GM18517 (cell line): ENCODE measurements around the gene DYNC1LI2.
"Not testable (repeated sequence)": the region's sequence is repeated elsewhere in the genome, so short reads cannot be mapped to it uniquely, and the experiment has no call there.

ENCODE experiments used
- ATAC-seq: cut with Tn5 transposase; IDR thresholded peaks from one replicate; pipeline ENCODE4 v1.9.1; 2021; ENCODE audit warnings: mild to moderate bottlenecking, moderate library complexity; ENCODE audit not compliant: unreplicated experiment

The DYNC1LI2 gene

GRCh38 chr16:66751303-66751991 is at the start of gene DYNC1LI2:
Gene DYNC1LI2 (minus strand): TSS chr16:66751609. CDS start chr16:66751591, 18 bp downstream.
- ATAC-seq = peak; percentile 81

DNA sequence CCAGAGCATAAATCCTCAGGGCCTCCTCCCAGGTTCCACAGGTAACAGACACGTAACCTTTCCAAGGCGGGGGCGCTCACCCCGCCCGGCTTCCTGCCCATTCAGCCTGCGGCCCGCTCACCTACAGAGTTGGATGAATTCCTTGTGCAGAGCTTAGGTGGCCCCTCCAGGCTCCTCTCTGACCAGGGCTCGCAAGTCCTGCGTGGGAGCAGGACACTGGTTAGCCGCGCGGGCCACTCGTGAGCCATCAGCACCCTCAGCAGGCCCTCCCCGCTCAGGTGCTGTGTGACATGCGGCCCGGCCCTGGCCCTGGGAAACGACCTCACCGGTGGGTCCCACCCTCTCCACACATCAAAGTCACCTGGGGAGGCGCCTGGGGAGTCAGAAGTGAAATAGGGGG is 49.4 kb upstream of the DYNC1LI2 start:
- no peak for ATAC-seq

GRCh38 chr16:66798161-66798560 is 46.8 kb upstream of the DYNC1LI2 start:
- ATAC-seq = no peak

DNA sequence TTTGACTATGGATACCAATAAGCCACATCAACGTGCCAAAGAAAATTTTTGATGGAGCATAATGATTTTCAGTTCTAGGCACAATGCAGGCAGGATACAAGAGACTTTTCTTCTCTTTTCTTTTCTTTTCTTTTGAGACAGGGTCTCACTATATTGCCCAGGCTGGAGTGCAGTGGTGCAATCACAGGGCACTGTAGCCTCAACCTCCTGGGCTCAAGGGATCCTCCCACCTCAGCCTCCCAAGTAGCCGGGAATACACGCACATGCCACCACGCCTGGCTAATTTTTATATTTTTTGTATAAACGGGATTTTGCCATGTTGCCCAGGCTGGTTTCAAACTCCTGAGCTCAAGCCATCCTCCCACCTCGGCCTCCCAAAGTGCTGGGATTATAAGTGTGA is 42.6 kb upstream of the DYNC1LI2 start:
- not testable (repeated sequence) for ATAC-seq

DNA sequence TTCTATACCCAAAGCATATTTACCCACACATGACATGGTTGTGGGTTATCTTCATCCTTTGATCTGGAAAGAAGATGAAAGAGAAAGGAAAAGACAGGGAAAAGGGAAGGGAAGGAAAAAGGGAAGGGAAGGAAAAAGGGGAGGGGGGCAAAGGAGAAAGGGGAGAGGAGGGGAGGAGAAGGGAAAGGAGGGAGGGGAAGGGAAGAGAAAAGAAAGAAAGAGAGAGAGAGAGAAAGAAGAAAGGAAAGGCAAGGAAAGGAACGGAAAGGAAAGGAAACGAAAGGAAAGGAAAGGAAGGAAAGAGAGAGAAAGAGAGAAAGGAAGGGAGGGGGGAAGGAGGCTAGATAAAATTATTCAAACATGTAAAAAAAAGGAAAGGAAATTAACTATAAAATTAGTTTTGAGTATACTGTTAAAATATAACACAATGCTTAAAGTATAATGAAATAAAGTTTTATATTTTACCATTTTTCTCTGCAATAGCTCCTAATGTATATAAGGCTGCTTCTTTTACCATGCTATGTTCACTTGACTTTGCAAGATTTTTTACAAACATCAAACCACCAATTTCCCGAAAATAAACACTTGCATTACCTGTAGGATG is 38.8 kb upstream of the DYNC1LI2 start:
- no peak for ATAC-seq

- ATAC-seq = no peak
Measured at GRCh38 chr16:66787427-66787826, 36.0 kb upstream of the DYNC1LI2 start.

- ATAC-seq = no peak
Measured at GRCh38 chr16:66786551-66786950, 35.1 kb upstream of the DYNC1LI2 start.

GRCh38 chr16:66776457-66776856 is 25.0 kb upstream of the DYNC1LI2 start:
- ATAC-seq = no peak

GRCh38 chr16:66774981-66775380 is 23.6 kb upstream of the DYNC1LI2 start:
- ATAC-seq = no peak

DNA sequence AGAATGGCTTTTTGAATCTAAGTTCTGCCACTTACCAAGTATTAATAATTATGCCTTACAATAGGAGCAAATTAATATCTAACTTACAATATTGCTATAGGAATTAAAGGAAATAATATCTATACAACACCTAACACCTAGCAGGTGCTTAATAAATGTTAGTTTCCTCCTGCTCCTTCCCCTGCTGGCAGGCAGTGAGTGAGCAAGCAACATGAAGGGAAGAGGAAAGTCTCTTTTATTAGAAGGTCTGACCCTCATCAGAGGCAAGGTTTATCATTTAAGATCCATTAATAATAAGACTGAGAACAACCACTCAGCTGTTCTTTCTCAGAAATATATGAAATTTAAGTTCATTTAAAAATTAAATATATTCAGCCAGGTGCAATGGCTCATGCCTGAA is 6.7 kb upstream of the DYNC1LI2 start:
- ATAC-seq = no peak

GRCh38 chr16:66754819-66755218 is 3.4 kb upstream of the DYNC1LI2 start:
- no peak for ATAC-seq

DNA sequence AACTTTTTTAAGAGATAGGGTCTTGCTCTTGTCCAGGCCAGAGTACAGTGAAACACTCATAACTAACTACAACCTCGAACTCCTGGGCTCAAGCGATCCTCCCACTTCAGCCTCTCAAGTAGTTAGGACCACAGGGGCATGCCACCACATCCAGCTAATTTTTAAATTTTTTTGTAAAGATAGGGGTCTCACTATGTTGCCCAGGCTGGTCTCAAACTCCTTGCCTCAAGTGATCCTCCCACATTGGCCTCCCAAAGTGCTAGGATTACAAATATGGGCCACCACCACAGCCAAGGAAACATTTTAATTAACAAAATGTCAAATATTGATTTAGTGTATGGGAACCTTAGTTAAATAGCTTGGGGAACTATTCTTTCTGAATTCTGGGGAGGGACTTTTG is 2.8 kb upstream of the DYNC1LI2 start:
- ATAC-seq = no peak

DNA sequence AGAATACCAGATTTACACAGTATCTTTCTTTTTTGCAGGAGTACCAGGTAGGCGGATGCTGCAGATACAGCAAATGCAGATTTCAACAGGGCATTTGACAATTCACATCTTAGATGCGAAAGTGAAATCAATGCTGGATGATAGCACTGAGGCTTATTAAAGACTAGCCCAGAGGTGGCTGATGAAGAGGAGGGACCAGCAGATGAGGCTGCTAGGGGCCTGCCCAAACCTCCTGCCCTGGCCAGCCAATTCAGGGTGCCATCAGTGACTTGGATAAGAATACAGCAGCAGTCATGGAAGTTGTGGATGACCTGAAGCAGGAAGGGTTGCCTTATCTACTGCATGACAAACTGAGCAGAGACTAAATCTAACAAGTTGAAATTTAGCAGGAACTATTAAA is 1.5 kb upstream of the DYNC1LI2 start:
- no peak for ATAC-seq

GRCh38 chr16:66752379-66752778 is 970 bp upstream of the DYNC1LI2 start:
- ATAC-seq = no peak

DNA sequence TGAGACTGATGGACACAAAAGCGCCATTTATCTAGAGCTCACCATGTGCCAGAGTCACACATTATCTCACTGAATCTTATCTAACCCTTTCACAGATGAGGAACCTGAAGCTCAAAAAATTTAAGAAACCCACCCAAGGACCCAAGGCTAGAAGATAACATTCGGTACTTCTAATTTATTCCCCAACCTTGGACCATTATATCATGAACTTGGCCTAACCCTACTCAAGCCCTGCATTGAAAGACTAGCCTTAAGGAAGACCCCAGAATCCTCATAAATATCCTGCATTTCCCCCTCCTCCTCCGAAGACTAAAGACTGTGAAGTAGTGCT is 548 bp upstream of the DYNC1LI2 start:
- peak; percentile 4 for ATAC-seq

DNA sequence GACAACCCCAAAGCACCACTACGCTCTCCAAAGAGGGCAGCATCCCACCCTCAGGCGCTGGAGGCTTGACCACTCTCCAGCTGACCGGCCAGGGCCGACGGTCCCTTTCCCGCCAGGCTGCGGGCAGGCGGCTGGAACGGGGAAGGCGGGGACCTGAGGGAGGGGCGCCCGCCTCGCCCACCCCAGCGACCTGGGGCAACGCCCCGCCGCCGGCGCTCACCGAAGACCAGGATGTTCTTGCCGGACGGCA is 431 bp downstream of the DYNC1LI2 start:
- ATAC-seq = no peak

- no peak for ATAC-seq
Measured at GRCh38 chr16:66750279-66751052, 943 bp downstream of the DYNC1LI2 start.

DNA sequence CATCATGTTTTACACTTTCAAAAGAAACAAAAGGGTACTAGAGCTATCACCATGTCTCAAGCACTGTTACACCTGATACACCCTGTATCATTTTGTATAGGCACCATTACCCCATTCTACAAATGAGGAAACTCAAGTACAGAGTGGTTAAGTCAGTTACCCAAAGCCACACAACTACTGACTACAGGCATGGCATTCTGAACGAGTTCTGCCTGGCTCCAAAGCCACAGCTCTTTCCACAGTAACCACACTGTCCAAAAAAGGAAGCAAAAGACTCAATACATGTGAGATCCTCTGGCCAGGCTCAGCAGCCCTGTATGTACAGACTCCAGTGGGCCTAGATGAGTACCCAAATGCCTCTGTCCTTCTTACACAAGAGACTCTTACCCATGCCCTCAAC is 4.7 kb downstream of the DYNC1LI2 start:
- no peak for ATAC-seq

- no peak for ATAC-seq
Measured at GRCh38 chr16:66746048-66746447, 5.4 kb downstream of the DYNC1LI2 start.

DNA sequence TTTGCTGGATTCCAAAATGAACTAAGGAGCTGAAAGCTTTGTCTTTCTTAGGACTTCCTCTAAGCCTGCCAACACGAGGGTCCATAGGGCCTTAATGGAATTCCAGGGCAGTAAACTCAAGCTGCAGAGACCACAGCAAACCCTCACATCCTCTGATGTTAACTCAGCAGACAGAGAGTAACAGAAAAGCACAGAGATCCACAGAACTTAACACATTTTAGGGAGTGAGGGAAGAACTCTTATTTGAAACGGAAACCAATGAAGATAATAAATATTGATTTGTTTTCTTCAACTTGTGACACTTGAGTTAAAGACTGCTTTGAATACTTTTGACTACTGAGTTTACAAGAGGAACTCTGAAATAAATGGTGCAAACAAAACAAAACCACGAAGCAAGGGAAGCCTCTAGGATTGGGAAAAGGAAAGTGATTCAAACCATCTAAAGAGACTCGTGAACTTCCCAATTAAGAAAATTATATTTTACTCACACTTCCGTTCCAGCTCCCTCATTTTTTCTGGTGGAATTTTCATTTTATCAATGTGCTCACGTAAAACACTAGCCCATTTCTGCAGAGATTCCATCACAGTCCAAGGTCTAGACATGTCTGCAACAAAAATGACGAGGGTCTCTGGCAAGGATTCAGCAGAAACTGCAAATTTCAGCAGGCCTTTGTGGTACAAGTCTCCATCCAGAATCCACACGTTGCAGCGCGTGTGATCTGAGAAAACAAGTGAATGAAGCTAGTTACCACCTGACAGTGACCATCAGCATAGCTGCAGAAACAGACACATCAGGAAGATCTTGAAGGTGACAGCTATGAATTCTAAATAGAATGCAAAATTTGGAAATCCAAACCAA is 9.2 kb downstream of the DYNC1LI2 start:
- no peak for ATAC-seq

GRCh38 chr16:66741169-66741900 is 10.1 kb downstream of the DYNC1LI2 start:
- ATAC-seq = no peak
